ENCODE measurements around the gene ASB13.

ASB13 gene

DNA sequence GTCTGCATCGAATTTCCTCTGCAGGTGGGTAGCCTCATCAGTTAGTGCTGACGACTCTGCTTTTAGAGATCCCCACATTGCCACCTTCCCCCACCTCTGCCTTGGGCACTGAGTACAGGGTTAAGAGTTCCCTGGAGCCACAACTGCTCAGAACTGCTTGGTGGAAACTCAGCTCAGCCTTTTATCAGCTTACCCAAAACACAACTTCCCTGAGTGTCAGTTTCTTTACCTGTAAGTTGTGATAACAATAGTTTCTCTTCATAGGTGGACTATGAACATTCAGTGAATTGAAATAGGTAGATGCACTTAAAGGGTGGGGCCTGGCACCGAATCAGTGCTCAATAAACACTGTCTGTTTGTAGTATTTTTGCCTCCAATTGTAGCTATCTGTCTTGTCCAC lies 11.3 kb downstream of the ASB13 start:
- H3K9ac ChIP-seq (ENCODE audit: insufficient read length) = no peak overlapping the region
- TF ChIP-seq POLR2AphosphoS5 (IDR thresholded peaks at IDR 0.05; ENCODE audit: borderline replicate concordance, low read depth, low read length) = no peak
- no peak for TF ChIP-seq FOXP2 (optimal IDR thresholded peaks at IDR 0.05; ENCODE audit: control extremely low read depth, extremely low read length, insufficient read depth)
- no peak for TF ChIP-seq EZH2 (IDR thresholded peaks at IDR 0.05)
- no peaks in the 10 kb centered on the region for H3K36me3 ChIP-seq (ENCODE audit: insufficient read depth, low read length)

DNA sequence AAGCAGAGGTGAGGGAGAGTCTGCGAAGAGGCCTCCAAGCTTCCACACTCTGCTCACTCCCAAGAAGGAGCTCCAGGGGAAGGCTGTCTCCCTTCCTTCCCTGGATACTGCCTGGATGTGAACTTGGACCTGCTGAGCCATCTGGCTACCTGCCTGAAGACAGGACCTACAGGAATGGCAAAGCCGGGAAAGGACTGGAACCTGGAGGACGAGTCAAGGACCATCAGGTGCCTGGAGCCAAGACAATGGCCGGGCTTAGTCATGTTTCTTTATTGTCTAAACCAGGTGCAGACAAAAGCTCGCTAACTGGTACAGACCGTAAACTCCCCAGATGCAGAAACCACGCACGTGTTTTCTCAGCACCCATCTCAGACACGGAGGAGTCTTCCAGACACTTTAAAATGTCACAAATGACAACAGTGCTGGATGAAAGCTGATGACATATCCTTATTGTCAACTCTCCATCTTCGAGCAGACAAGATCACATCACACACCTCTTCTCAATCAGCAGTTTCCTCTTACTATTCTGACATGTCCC lies 12.1 kb downstream of the ASB13 start:
- H3K27ac ChIP-seq = no peak overlapping the region
- H3K9me3 ChIP-seq (ENCODE audit: low read depth, low read length) = no peaks in the 10 kb centered on the region
- no peaks in the 10 kb centered on the region for H3K36me3 ChIP-seq (ENCODE audit: insufficient read depth, low read length)
- TF ChIP-seq EZH2 (IDR thresholded peaks at IDR 0.05) = no peak
- TF ChIP-seq POLR2AphosphoS5 (IDR thresholded peaks at IDR 0.05; ENCODE audit: borderline replicate concordance, low read depth, low read length) = no peak
- no peak for TF ChIP-seq FOXP2 (optimal IDR thresholded peaks at IDR 0.05; ENCODE audit: control extremely low read depth, extremely low read length, insufficient read depth)
- H3K9ac ChIP-seq (ENCODE audit: insufficient read length) = no peak overlapping the region
- no peak for DNase-seq (ENCODE audit: low read depth, low spot score)
- no peak overlapping the region for H3K4me3 ChIP-seq

More for the DNA sequence above, 11.3 kb downstream of the ASB13 start:
- Histone ChIP-seq H3K4me3 (no peak overlapping the region), H3K27ac (no peak overlapping the region), H3K9me3 (ENCODE audit: low read depth, low read length) (no peaks in the 10 kb centered on the region)
- DNase-seq (ENCODE audit: low read depth, low spot score) = no peak

DNA sequence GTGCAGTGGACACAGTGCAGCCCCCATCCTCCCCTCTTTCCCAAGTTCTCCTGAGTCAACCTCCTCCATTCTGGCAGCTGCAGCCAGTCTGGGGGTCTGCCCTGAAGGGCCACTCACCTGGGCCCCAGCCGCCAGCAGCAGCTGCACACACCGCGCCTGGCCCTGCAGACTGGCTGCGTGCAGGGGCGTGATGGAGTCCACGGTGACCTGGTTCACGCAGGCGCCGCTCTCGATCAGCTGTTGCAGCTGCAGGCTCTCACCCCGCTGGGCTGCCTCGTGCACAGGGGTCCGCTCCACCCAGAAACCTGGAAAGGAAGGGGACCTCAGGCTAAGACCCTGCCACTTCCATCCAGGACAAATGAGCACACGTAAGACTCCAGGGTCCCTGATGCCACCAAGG lies 13.6 kb downstream of the ASB13 start:
- Histone ChIP-seq H3K36me3 (ENCODE audit: insufficient read depth, low read length) (no peaks in the 10 kb centered on the region), H3K4me3 (no peak overlapping the region), H3K9me3 (ENCODE audit: low read depth, low read length) (no peaks in the 10 kb centered on the region), H3K27ac (no peak overlapping the region), H3K9ac (ENCODE audit: insufficient read length) (no peak overlapping the region)
- DNase-seq (ENCODE audit: low read depth, low spot score) = no peak
- TF ChIP-seq FOXP2 (optimal IDR thresholded peaks at IDR 0.05; ENCODE audit: control extremely low read depth, extremely low read length, insufficient read depth) = no peak
- TF ChIP-seq POLR2AphosphoS5 (IDR thresholded peaks at IDR 0.05; ENCODE audit: borderline replicate concordance, low read depth, low read length) = no peak
- no peak for TF ChIP-seq EZH2 (IDR thresholded peaks at IDR 0.05)

DNA sequence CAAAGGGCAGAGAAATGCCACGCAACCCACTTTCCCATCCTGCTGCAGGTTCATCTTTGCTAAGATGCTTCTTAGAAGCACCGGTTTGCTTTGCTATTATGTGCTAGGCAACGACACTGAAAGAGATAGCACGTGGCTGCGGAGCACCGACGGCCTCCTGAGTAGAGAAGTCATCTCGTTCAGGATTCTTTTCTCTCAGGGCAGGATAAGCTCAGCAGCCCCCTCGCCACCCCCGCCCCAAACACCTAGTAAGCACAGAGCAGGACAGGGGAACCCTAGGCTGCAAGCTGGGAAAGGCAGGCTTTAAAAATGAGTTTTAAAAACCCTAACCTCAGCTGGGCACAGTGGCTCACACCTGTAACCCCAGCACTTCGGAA lies 15.0 kb downstream of the ASB13 start:
- no peak for TF ChIP-seq EZH2 (IDR thresholded peaks at IDR 0.05)
- TF ChIP-seq POLR2AphosphoS5 (IDR thresholded peaks at IDR 0.05; ENCODE audit: borderline replicate concordance, low read depth, low read length) = no peak
- TF ChIP-seq FOXP2 (optimal IDR thresholded peaks at IDR 0.05; ENCODE audit: control extremely low read depth, extremely low read length, insufficient read depth) = no peak
- H3K9ac ChIP-seq (ENCODE audit: insufficient read length) = no peak overlapping the region
- no peak for DNase-seq (ENCODE audit: low read depth, low spot score)
- no peak overlapping the region for H3K4me3 ChIP-seq
- H3K36me3 ChIP-seq (ENCODE audit: insufficient read depth, low read length) = no peaks in the 10 kb centered on the region
- H3K27ac ChIP-seq = no peak overlapping the region
- H3K9me3 ChIP-seq (ENCODE audit: low read depth, low read length) = no peaks in the 10 kb centered on the region

DNA sequence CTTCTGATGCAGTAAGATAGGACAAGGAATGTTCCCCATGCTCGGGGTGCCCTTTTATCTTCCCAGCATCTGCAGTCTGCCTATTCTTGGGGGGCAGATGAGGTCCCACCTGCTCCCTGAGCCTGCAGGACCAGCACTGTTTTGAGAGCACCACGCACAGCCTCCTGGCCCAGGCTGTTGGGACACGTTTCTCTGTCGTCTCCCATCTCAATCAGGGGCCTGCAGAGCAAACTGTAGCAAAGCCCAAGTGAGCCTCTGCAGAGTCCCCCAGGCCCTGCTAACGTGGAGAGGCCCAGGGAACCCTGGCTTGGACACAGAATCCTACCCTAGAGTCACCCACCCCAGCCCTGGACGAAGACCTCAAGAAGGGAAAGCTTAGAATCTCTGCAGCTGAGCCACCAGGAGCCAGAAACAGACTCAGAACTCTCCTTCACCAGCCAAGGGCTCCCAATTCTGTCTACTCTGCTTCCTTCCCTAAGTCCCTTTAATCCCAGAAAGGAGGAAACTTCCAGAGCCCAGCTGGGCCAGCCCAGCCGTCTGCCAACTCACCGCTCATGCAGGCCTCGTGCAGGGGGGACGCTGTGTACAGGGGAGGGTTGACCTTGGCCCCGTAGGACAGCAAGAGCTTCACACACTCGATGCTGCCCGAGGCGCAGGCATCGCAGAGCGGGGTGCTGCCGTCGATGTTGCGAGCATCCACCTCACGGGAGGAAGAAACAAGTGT lies 15.6 kb downstream of the ASB13 start:
- Histone ChIP-seq H3K9ac (ENCODE audit: insufficient read length) (no peak overlapping the region), H3K27ac (no peak overlapping the region)

DNA sequence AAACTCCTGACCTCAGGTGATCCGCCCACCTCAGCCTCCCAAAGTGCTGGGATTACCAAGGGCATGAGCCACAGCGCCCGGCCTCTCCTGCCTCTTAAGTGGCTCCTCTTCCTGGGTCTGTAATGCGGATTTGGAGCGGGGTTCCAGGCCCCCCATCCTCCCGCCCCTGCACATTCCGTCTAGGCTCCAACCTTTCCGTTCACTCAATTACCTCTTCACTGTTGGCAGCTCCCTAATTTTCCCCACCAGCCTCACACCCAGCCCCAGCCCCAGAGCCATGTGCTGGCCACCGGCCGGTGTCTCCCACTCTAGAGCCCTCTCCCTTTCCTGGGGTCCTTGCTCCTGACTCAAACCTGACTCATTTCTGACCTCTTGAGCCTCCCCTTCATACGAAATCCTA lies 16.6 kb downstream of the ASB13 start:
- Histone ChIP-seq H3K9ac (ENCODE audit: insufficient read length) (no peak overlapping the region), H3K36me3 (ENCODE audit: insufficient read depth, low read length) (no peaks in the 10 kb centered on the region), H3K27ac (no peak overlapping the region), H3K4me3 (no peak overlapping the region), H3K9me3 (ENCODE audit: low read depth, low read length) (no peaks in the 10 kb centered on the region)
- no peak for DNase-seq (ENCODE audit: low read depth, low spot score)
- TF ChIP-seq POLR2AphosphoS5 (IDR thresholded peaks at IDR 0.05; ENCODE audit: borderline replicate concordance, low read depth, low read length) (no peak), FOXP2 (optimal IDR thresholded peaks at IDR 0.05; ENCODE audit: control extremely low read depth, extremely low read length, insufficient read depth) (no peak), EZH2 (IDR thresholded peaks at IDR 0.05) (no peak)

More for the DNA sequence above, 15.6 kb downstream of the ASB13 start:
- Histone ChIP-seq H3K36me3 (ENCODE audit: insufficient read depth, low read length) (no peaks in the 10 kb centered on the region), H3K9me3 (ENCODE audit: low read depth, low read length) (no peaks in the 10 kb centered on the region), H3K4me3 (no peak overlapping the region)
- TF ChIP-seq POLR2AphosphoS5 (IDR thresholded peaks at IDR 0.05; ENCODE audit: borderline replicate concordance, low read depth, low read length) = no peak
- no peak for DNase-seq (ENCODE audit: low read depth, low spot score)

DNA sequence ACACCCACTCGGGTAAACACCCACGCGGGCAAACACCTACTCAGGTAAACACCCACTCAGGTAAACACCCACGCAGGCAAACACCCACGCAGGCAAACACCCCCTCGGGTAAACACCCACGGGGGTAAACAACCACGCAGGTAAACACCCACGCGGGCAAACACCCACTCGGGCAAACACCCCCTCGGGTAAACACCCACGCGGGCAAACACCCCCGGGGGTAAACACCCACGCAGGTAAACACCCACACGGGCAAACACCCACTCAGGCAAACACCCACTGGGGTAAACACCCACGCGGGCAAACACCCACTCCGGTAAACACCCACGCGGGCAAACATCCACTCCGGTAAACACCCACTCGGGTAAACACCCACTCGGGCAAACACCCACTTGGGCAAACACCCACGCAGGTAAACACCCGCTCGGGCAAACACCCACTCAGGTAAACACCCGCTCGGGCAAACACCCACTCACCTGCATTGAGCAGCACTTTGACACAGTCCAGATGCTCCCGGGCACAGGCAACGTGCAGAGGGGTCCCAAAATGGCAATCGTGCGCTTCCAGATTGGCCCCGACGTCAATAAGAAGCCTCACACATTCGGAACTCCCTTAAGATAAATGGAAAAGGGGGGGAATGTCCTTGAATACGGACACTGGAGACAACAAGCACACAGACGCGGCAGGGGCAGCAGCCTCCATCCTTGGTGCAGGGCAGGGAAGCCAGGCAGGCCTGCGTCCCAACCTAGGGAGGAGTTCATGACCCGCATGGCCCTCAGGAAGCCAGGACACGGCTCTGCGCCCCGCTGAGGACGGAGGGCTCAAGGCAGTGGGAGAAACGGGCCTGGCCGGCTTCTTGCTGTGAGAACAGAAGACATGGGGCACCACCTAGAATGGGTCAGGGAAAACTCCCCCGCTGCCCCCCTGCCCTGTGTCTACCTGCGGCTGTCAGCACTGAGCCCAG lies 17.6 kb downstream of the ASB13 start:
- TF ChIP-seq EZH2 (IDR thresholded peaks at IDR 0.05) (no peak), FOXP2 (optimal IDR thresholded peaks at IDR 0.05; ENCODE audit: control extremely low read depth, extremely low read length, insufficient read depth) (no peak), POLR2AphosphoS5 (IDR thresholded peaks at IDR 0.05; ENCODE audit: borderline replicate concordance, low read depth, low read length) (no peak)
- Histone ChIP-seq H3K9ac (ENCODE audit: insufficient read length) (no peak overlapping the region), H3K4me3 (no peak overlapping the region), H3K9me3 (ENCODE audit: low read depth, low read length) (no peaks in the 10 kb centered on the region), H3K27ac (no peak overlapping the region), H3K36me3 (ENCODE audit: insufficient read depth, low read length) (no peaks in the 10 kb centered on the region)
- no peak for DNase-seq (ENCODE audit: low read depth, low spot score)

DNA sequence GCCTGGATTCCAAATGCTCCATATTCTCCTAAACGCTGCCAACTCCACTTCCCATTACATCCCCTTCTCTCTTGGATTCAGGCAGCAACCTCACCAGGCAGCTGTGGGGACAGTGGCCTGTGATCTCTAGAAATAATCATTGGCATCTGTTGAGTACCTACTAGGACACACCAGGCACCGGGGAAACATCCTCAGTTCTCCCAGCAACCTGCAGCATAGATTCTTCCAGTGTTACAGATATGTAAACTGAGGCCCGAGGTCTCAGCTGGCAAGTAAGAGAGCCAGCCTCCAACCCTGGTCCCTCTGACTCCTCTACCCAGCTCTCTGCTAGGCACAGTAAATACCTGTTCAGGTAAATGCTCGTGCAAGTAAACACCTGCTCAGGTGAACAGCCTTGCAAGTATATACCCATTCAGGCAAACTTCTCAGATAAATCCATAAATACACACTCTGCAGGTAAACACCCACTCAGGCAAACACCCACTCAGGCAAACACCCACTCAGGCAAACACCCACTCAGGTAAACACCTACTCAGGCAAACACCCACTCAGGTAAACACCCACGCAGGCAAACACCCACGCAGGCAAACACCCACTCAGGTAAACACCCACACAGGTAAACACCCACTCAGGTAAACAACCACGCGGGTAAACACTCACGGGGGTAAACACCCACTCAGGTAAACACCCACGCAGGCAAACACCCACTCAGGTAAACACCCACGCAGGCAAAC lies 18.7 kb downstream of the ASB13 start:
- Histone ChIP-seq H3K9ac (ENCODE audit: insufficient read length) (no peak overlapping the region), H3K27ac (no peak overlapping the region), H3K9me3 (ENCODE audit: low read depth, low read length) (no peaks in the 10 kb centered on the region), H3K4me3 (no peak overlapping the region), H3K36me3 (ENCODE audit: insufficient read depth, low read length) (no peaks in the 10 kb centered on the region)
- no peak for DNase-seq (ENCODE audit: low read depth, low spot score)
- no peak for TF ChIP-seq EZH2 (IDR thresholded peaks at IDR 0.05)
- no peak for TF ChIP-seq FOXP2 (optimal IDR thresholded peaks at IDR 0.05; ENCODE audit: control extremely low read depth, extremely low read length, insufficient read depth)
- TF ChIP-seq POLR2AphosphoS5 (IDR thresholded peaks at IDR 0.05; ENCODE audit: borderline replicate concordance, low read depth, low read length) = no peak

All from SK-N-MC (cell line).